Middle frontal gyrus (tissue), 1 donor: ENCODE measurements around the gene PKD2.

Experiments used
- DNase-seq: peaks from one replicate; pipeline ENCODE4 v3.0.0-alpha.2; 2015; ENCODE audit warnings: low spot score; ENCODE audit errors: extremely low spot score

The PKD2 gene

GRCh38 chr4:88007304-88008121 lies at the start of gene PKD2:
PKD2 (plus strand) TSS chr4:88007635; CDS start chr4:88007734, 99 bp downstream.
- peak; percentile 65 for DNase-seq

DNA sequence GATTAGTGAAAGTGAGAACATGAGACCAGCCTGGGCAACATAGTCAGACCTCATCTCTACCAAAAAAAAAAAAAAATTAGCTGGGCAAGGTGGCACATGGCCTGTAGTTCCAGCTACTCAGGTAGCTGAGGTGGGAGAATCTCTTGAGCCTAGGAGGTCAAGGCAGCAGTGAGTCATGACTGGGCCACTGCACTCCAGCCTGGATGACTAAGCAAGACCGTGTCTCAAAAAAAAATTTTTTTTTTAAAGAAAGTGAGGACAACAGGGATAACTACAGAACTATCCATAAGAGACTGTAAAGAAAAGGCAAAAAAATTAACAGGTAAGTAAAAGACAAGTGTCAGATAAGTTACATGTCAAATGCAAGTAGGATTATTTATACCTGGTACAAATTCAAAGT lies 45.4 kb upstream of the PKD2 start:
- DNase-seq: no peak

DNA sequence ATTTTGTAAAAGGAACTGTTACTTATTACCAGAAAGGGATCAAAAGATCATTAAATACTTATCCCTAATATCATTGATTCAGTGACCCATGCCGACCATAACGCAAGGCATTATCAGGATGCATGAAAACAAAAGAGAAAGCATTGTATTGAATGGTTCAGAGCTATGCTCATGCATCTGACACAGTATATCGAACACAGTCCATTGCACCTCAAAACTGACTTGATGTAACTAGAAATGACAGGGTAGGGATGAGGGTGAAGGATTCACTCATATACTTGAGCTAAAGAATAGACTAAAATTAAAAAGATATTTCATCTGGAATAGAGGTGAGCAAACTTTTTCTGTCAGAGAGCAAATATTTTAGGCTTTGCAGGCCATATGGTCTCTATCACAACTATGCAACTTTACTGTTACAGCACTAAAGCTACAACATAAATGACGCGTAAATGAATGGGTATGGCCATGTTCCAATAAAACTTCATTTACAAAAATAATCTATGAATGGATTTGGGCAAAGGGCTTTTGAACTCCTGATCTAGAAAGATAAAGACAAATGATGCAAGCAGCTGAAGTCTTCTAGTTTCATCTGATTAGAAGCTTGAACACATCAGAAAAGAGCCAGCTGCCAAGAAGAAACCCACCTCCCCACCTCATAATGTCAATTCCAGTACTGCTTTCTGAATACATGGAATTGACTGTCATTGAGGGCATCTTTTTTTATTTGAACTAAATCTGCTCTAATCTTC lies 44.9 kb upstream of the PKD2 start:
- no peak for DNase-seq

DNA sequence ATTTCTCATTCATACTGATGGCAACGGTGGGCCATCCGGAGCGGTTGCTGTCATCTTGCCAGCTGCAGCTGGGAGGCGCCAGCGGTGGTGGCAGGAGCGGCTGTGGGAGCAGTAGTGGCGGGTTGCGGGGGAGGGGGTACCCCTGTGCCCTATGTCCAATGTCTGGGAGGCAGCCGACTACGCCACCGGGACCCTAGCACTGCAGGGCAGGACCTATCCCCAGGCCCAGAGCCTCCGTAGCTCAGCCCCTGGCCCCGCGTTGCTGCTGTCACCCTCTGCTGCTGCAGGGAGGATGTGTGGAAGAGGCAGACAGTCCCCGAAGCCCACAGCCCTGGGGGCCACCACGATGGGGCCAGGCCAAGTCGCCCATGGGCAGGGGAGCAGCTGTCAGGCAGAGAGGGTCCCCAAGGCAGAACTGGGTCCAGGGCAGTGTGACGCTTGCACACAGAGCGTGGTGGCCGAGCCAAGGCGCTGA lies 41.9 kb upstream of the PKD2 start:
- DNase-seq: no peak

DNA sequence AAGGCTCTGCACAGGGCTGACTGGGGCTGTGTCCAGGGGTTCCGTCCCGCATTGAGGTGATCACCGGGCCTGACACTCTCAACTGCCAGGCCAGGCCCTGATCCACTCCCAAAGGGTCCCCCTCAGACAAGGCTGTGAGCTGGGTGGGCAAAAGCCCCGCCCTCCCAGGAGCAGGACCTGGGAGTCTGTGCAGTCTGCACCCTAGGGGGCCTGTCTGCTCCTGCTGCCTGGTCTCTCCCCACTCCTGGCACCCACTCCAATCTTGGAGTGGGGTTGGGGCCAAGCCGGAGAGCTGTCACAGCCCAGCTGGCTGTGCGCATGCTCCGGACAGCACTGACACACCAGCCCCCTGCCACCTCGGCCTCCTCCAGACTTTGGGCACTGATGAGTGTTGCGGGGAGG lies 41.3 kb upstream of the PKD2 start:
- no peak for DNase-seq

GRCh38 chr4:87967193-87967592 lies 40.2 kb upstream of the PKD2 start:
- DNase-seq: no peak

GRCh38 chr4:87970121-87970520 lies 37.3 kb upstream of the PKD2 start:
- DNase-seq: no peak

- DNase-seq: no peak
These were observed 35.6 kb upstream of the PKD2 start for GRCh38 chr4:87971866-87972265.

GRCh38 chr4:87973283-87974169 lies 33.9 kb upstream of the PKD2 start:
- peak; percentile 76 for DNase-seq

DNA sequence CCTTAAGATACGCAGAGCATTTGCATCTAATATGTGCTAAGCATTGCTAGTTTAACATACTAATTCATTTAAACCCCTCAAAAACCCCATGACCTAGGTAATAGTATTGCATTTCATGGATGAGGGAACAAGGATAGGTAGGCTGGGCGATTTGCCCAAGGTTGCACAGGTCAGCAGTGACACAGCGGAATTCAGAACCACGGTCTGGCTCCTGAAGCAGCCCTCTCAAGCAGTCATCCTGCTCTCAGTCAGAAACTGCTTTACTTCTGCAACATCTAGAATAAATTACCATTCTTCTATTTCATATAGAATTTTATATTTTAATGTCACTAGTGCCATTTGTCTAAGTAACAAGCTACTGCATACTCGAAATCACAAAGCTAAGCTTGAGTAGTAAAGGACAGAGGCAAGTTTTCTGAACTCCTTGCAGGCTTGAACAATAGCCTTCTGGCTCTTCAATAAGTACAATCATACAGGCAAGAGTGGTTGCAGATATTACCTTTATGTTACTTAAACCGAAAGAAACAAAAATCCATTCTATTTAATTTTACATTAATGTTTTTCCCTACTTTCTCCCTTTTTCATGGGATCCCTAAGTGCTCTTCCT lies 32.5 kb upstream of the PKD2 start:
- DNase-seq: no peak

GRCh38 chr4:87975466-87975865 lies 32.0 kb upstream of the PKD2 start, which contains the start of gene SPP1:
SPP1 (plus strand) TSS chr4:87975714; CDS start chr4:87976896, 1,182 bp downstream.
- DNase-seq: peak; percentile 31

GRCh38 chr4:87977521-87978278 lies 29.7 kb upstream of the PKD2 start:
- peak; percentile 21 for DNase-seq

DNA sequence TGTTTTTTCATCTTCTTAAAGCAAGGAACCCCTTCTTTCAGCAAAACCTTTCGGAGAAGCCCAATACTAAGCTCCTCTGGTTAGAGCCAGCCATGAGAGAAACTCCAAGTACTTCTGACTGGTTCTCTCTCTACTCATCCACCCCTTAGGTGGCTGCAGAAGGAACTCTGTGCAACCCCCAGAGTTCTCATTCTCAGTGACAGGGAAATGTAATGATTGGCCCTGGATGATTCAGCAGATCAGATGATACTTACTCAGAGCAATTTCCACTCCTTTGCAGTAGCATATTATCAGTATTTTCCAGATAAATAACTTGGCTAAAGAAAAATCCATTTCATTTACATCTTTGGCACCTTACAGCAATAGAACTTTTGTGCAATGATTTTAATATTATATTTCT lies 28.8 kb upstream of the PKD2 start:
- no peak for DNase-seq

DNA sequence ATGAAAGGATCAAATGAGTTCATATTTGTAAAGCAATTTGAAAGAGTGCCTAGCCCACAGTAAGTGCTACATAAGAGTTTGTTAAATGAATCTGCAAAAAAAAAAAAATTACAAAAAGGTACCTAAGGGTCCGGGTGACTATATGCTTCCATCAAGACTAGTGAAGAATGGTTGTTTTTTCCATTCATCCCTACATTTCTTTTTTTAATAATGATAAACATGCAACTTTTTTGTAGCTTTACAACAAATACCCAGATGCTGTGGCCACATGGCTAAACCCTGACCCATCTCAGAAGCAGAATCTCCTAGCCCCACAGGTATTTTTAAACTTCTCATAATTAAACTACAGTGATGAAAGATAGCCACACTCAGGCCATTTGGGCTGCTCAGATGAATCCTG lies 27.6 kb upstream of the PKD2 start:
- no peak for DNase-seq

- DNase-seq: no peak
These were observed 25.9 kb upstream of the PKD2 start for GRCh38 chr4:87981486-87981885.

GRCh38 chr4:87982036-87982435 lies 25.4 kb upstream of the PKD2 start:
- DNase-seq: no peak

DNA sequence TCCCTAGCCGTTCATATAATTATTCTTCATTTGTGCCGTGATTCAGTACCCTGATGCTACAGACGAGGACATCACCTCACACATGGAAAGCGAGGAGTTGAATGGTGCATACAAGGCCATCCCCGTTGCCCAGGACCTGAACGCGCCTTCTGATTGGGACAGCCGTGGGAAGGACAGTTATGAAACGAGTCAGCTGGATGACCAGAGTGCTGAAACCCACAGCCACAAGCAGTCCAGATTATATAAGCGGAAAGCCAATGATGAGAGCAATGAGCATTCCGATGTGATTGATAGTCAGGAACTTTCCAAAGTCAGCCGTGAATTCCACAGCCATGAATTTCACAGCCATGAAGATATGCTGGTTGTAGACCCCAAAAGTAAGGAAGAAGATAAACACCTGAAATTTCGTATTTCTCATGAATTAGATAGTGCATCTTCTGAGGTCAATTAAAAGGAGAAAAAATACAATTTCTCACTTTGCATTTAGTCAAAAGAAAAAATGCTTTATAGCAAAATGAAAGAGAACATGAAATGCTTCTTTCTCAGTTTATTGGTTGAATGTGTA lies 24.9 kb upstream of the PKD2 start:
- DNase-seq: no peak

GRCh38 chr4:87983996-87984395 lies 23.4 kb upstream of the PKD2 start:
- DNase-seq: no peak

DNA sequence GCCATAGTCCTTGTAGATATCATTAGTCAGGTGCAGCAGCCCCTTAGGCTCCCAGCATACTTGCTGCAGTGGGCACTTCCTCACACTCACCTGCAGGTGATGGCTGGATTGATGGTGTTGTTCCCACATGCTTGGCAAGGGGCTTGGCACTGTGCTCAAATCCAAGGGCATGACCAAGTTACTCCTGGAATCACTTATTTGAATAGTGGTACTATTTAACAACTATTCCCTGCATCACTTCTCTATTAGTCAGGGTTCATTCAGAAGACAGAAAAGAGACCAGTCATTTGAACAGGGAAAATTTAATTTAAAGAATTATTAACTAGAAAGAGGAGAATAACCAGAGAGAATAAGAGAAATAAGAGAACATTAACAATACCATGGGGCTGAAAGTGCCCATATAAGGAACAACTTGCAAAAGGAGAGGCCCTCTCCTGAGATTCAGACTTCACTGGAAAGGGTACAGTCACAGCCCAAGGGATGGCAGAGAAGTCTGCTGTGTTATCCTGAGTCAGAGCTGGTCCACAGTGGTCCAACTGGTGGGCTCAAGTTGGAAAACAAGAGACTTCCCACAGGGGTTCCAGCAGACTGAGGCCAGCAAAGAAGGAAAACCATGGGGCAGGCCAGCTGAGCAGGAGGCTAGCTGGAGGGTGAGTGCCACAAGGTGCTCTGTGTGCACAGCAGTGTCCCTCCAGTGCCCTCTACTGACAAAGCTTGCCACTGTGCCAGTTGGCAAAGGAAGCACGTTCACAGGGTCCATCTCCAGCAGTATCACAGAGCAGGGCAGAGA lies 22.1 kb upstream of the PKD2 start:
- peak; percentile 66 for DNase-seq
